ENCODE data around the gene MEGF6.

The MEGF6 gene

GRCh38 chr1:3611170-3612019 is at the start of gene MEGF6:
Gene MEGF6, minus strand, starts transcription at chr1:3611508. Its CDS starts 240 bp downstream, at chr1:3611268.
- peak; percentile 82 for DNase-seq

GRCh38 chr1:3660704-3661103 is 49.4 kb upstream of the MEGF6 start:
- DNase-seq = no peak

GRCh38 chr1:3659093-3659492 is 47.8 kb upstream of the MEGF6 start:
- DNase-seq = no peak

- DNase-seq = no peak
Measured at GRCh38 chr1:3658231-3658615, 46.9 kb upstream of the MEGF6 start.

- no peak for DNase-seq
Measured at GRCh38 chr1:3657578-3658230, 46.4 kb upstream of the MEGF6 start.

- no peak for DNase-seq
Measured at GRCh38 chr1:3657096-3657475, 45.8 kb upstream of the MEGF6 start.

- DNase-seq = no peak
Measured at GRCh38 chr1:3656450-3657095, 45.3 kb upstream of the MEGF6 start.

GRCh38 chr1:3654549-3655281 is 43.4 kb upstream of the MEGF6 start:
- no peak for DNase-seq

GRCh38 chr1:3653286-3653618 is 41.9 kb upstream of the MEGF6 start:
- no peak for DNase-seq

GRCh38 chr1:3652548-3653285 is 41.4 kb upstream of the MEGF6 start:
- no peak for DNase-seq

- peak; percentile 23 for DNase-seq
Measured at GRCh38 chr1:3651930-3652547, 40.7 kb upstream of the MEGF6 start, which contains the start of gene TP73. Gene TP73, plus strand, starts transcription at chr1:3652516. Its CDS starts 29,850 bp downstream, at chr1:3682366.

GRCh38 chr1:3651026-3651929 is 40.0 kb upstream of the MEGF6 start:
- DNase-seq = peak; percentile 20

GRCh38 chr1:3650248-3651025 is 39.1 kb upstream of the MEGF6 start:
- DNase-seq = no peak

- peak; percentile 97 for DNase-seq
Measured at GRCh38 chr1:3649342-3650247, 38.3 kb upstream of the MEGF6 start, which contains the start of gene WRAP73. Gene WRAP73, minus strand, starts transcription at chr1:3650103. Its CDS starts 104 bp downstream, at chr1:3649999.

GRCh38 chr1:3646596-3646995 is 35.3 kb upstream of the MEGF6 start:
- DNase-seq = no peak

- DNase-seq = no peak
Measured at GRCh38 chr1:3645666-3646355, 34.5 kb upstream of the MEGF6 start.

GRCh38 chr1:3645247-3645646 is 33.9 kb upstream of the MEGF6 start:
- DNase-seq = no peak

GRCh38 chr1:3644273-3644672 is 33.0 kb upstream of the MEGF6 start:
- no peak for DNase-seq
